Measurements from ENCODE around the gene DHODH. TPM values are rescaled to one million over a fixed set of nuclear protein-coding genes. Genes with fewer than 3 reads are reported as not detected.

DHODH gene
- total and polyA plus RNA-seq, 2 of the 8 experiments (the other 6 are each of a cell fraction or from before 2014, with no cell fraction given): 9.1 to 19.4 TPM

DNA sequence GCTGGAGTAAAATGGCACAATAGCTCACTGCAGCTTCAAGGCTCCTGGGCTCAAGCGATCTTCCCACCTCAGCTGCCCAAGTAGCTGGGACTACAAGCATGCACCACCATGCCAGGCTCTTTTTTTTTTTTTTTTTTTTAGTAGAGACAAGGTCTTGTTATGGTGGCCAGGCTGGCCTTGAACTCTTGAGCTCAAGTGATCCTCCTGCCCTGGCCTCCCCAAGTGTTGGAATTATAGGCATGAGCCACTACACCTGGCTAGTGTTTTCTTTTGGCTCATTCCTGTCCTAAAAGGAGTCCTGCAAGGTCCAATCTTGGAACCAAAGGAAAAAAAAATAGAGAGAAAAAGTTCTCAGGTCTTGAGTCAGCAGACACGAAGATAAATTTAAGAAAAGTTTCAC lies 39.2 kb upstream of the DHODH start:
- no peaks in the 10 kb centered on the region for H3K79me1 ChIP-seq (ENCODE audit: low read depth, low read length)
- H2AFZ ChIP-seq (ENCODE audit: low read length): no peak overlapping the region
- H3K18ac ChIP-seq (ENCODE audit: extremely low read depth, low read length): no peak overlapping the region
- H4K8ac ChIP-seq (ENCODE audit: extremely low read depth, insufficient read depth, low read length): no peak overlapping the region
- no peak overlapping the region for H4K5ac ChIP-seq (ENCODE audit: insufficient read length, low read depth, low read length)
- H2BK5ac ChIP-seq (ENCODE audit: low read depth, low read length): no peak overlapping the region
- H2AK5ac ChIP-seq (ENCODE audit: low read depth, low read length): no peak overlapping the region
- H4K20me1 ChIP-seq (replicated peaks in 1 of 2; ENCODE audit: control insufficient read depth in 1 of 2, insufficient read depth in 2 of 2, low read length in 2 of 2): no peaks in the 10 kb centered on the region
- ChIA-PET CTCF (ENCODE audit: partially characterized antibody) (interaction anchor here (0.6 kb wide), 2 partner anchors 68 to 176 kb away, joined by 3 read pairs; no protein-coding TSS in a partner anchor), POLR2A (ENCODE audit: partially characterized antibody) (no interaction called here)
- H2BK12ac ChIP-seq (ENCODE audit: low read depth, low read length): no peak overlapping the region
- no peaks in the 10 kb centered on the region for H3K79me2 ChIP-seq (ENCODE audit: control insufficient read depth in 1 of 2, insufficient read depth in 2 of 2, low read length in 2 of 2)
- H3K4me1 ChIP-seq (replicated peaks in 1 of 4; ENCODE audit: control insufficient read depth in 3 of 4, insufficient read depth in 4 of 4, low read length in 3 of 4): no peaks in the 10 kb centered on the region; a peak in 1 of 7 replicates
- no peak overlapping the region for H2BK20ac ChIP-seq (ENCODE audit: low read length)
- H3K9me3 ChIP-seq (ENCODE audit: insufficient read depth in 2 of 2, low read depth in 1 of 2, low read length in 1 of 2): no peaks in the 10 kb centered on the region
- no peaks in the 10 kb centered on the region for H3K36me3 ChIP-seq (ENCODE audit: control insufficient read depth in 2 of 4, insufficient read depth in 4 of 4, low read length in 3 of 4)
- no peak overlapping the region for H3K4me2 ChIP-seq (ENCODE audit: insufficient read depth in 1 of 2, low read depth in 2 of 2, low read length in 2 of 2)
- H3K56ac ChIP-seq (replicated peaks; ENCODE audit: insufficient read length, low read depth, low read length): no peak overlapping the region
- H3K14ac ChIP-seq (ENCODE audit: insufficient read length): no peak overlapping the region
- no peak overlapping the region for H3K9ac ChIP-seq (replicated peaks in 1 of 4; ENCODE audit: extremely low read depth in 1 of 4, low read depth in 3 of 4, low read length in 3 of 4)
- H3K23ac ChIP-seq (ENCODE audit: insufficient read length): no peak overlapping the region
- FAIRE-seq (no peak), DNase-seq (ENCODE audit: low read depth in 1 of 2, low spot score in 2 of 2) (no peak)
- H3K27me3 ChIP-seq (replicated peaks in 1 of 4; ENCODE audit: control insufficient read depth in 3 of 4, extremely low read depth in 1 of 4, insufficient read depth in 3 of 4, low read length in 3 of 4): no peaks in the 10 kb centered on the region; a peak in 1 of 7 replicates
- H3K4ac ChIP-seq (replicated peaks; ENCODE audit: insufficient read length, low read depth, low read length): no peak overlapping the region
- H2BK15ac ChIP-seq (ENCODE audit: low read length): no peak overlapping the region
- WGBS, 2 experiments (ENCODE audit: extremely low coverage in 1 of 2, insufficient coverage in 1 of 2, insufficient read length in 1 of 2, insufficient replicate concordance in 2 of 2, low coverage in 1 of 2, low lambda C conversion rate in 2 of 2, missing lambda C conversion rate in 1 of 2): 77% methylated on average over 2 of the region's 2 CpGs; no CpG with 5 or more reads in 1 of the 2 experiments
- H3K23me2 ChIP-seq (ENCODE audit: low read depth, low read length): no peaks in the 10 kb centered on the region
- no peak overlapping the region for H4K91ac ChIP-seq (replicated peaks; ENCODE audit: insufficient read length, low read length)
- no peak for TF ChIP-seq RFX5 (IDR thresholded peaks at IDR 0.05; ENCODE audit: borderline replicate concordance, low read depth, low read length)
- TF ChIP-seq GTF2F1 (IDR thresholded peaks at IDR 0.05; ENCODE audit: borderline replicate concordance, low read depth, low read length): no peak
- no peak for TF ChIP-seq SIRT6 (IDR thresholded peaks at IDR 0.05; ENCODE audit: low read length)
- no peak for TF ChIP-seq GABPA (IDR thresholded peaks at IDR 0.05; ENCODE audit: borderline replicate concordance, insufficient read depth, low read length)
- TF ChIP-seq TBP (IDR thresholded peaks at IDR 0.05; ENCODE audit: low read depth, low read length): no peak
- TF ChIP-seq ZNF274 (IDR thresholded peaks at IDR 0.05; ENCODE audit: borderline replicate concordance, extremely low read depth, low read length): no peak
- TF ChIP-seq HDAC2 (IDR thresholded peaks at IDR 0.05; ENCODE audit: borderline replicate concordance in 1 of 2, low read depth in 2 of 2, low read length in 2 of 2): no peak
- no peak for TF ChIP-seq CTBP2 (IDR thresholded peaks at IDR 0.05; ENCODE audit: borderline replicate concordance, insufficient read depth, insufficient read length, low read length)
- TF ChIP-seq TAF1 (IDR thresholded peaks at IDR 0.05; ENCODE audit: low read depth, low read length): no peak
- TF ChIP-seq BCL11A (IDR thresholded peaks at IDR 0.05; ENCODE audit: low read depth in 2 of 2, low read length in 2 of 2): no peak
- no peak overlapping the region for H3K4me3 ChIP-seq (ENCODE audit: extremely low read depth in 1 of 4, insufficient read depth in 2 of 4, low read depth in 3 of 4, low read length in 4 of 4)
- no peak overlapping the region for H2BK120ac ChIP-seq (replicated peaks; ENCODE audit: low read depth, low read length)
- H3K27ac ChIP-seq (ENCODE audit: low read depth, low read length): no peak overlapping the region
